NCI-H2196 (cell line): Measurements from ENCODE around the gene ITGB3.
"Not testable (repeated sequence)": the region's sequence is repeated elsewhere in the genome, so short reads cannot be mapped to it uniquely, and the experiment has no call there.

ENCODE experiments used
- DNase-seq: peaks from one replicate; lab custom pipeline; 2025; ENCODE audit not compliant: unreplicated experiment; lab: John Stamatoyannopoulos, UW

ITGB3 gene

GRCh38 chr17:47253541-47254402, at the start of gene ITGB3:
Gene ITGB3 (plus strand): TSS chr17:47253827. CDS start chr17:47253862, 35 bp downstream.
- DNase-seq: peak; percentile 79

- no peak for DNase-seq
These were observed 49.5 kb upstream of the ITGB3 start for GRCh38 chr17:47203984-47204721.

- DNase-seq: no peak
These were observed 48.8 kb upstream of the ITGB3 start for GRCh38 chr17:47204722-47205418.

GRCh38 chr17:47205419-47205963, 48.1 kb upstream of the ITGB3 start:
- DNase-seq: peak; percentile 24

GRCh38 chr17:47207143-47208067, 46.2 kb upstream of the ITGB3 start:
- DNase-seq: no peak

- DNase-seq: no peak
These were observed 44.7 kb upstream of the ITGB3 start, which contains the start of gene MYL4 for GRCh38 chr17:47208744-47209488. Gene MYL4 (plus strand): TSS chr17:47209348. CDS start chr17:47209423, 75 bp downstream.

GRCh38 chr17:47209499-47209898, 44.1 kb upstream of the ITGB3 start:
- no peak for DNase-seq

- no peak for DNase-seq
These were observed 43.5 kb upstream of the ITGB3 start for GRCh38 chr17:47210105-47210504.

- DNase-seq: no peak
These were observed 42.8 kb upstream of the ITGB3 start for GRCh38 chr17:47210779-47211178.

GRCh38 chr17:47212458-47212857, 41.2 kb upstream of the ITGB3 start:
- no peak for DNase-seq

GRCh38 chr17:47213540-47213939, 40.1 kb upstream of the ITGB3 start:
- DNase-seq: no peak

GRCh38 chr17:47214931-47215330, 38.7 kb upstream of the ITGB3 start:
- no peak for DNase-seq

- not testable (repeated sequence) for DNase-seq
These were observed 36.8 kb upstream of the ITGB3 start for GRCh38 chr17:47216821-47217220.

- not testable (repeated sequence) for DNase-seq
These were observed 36.3 kb upstream of the ITGB3 start for GRCh38 chr17:47217279-47217678.

GRCh38 chr17:47218896-47219430, 34.7 kb upstream of the ITGB3 start:
- DNase-seq: no peak

- no peak for DNase-seq
These were observed 33.8 kb upstream of the ITGB3 start for GRCh38 chr17:47219621-47220475.

- DNase-seq: no peak
These were observed 33.1 kb upstream of the ITGB3 start for GRCh38 chr17:47220531-47220999.

- no peak for DNase-seq
These were observed 32.5 kb upstream of the ITGB3 start for GRCh38 chr17:47221154-47221553.
